ENCODE data around the gene MTFR2.

The MTFR2 gene

DNA sequence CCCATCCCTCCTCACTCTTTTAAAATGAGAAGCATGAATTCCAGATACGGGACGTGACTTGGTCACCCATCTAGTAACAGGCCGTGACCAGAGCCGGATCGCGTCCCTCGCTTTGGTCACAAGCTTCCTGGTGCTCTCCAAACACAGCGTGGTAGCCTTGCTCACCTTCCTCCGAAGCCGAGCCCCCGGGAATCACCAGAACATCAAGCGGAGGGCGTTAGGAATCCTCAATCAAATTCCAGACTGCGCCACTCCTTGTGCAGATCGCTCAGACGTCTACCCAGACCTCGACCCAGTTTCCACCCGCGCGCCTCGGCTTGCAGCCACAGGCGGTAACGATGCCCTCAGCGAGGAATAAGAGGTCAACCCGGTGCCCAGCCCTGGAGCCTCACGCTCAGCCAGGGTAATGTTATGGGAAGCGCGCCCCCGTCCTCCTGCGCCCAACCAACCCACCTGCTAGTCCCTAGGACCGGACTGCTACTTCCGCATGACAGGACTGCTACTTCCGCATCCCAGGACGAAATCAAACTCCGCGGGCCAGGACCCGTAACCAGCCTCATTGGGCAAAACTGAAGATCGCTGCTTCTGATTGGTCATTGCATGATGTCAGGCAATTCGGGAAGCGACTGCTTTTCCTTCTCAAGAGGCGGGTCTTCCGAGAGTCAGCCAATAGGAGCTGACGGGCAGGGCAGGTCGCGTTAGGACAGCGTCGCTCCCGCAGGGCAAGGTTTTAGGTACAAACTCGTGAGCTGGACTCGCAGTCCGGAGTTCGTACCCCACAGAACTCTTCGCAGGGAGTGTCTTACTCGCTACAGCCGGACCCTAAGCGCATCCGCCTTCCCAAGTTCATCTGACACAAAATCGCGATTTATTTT lies at the start of gene MTFR2:
TSS of gene MTFR2 (minus strand) at position 501 of the 875 bp plus-strand sequence. CDS start 1,212 bp downstream, outside the sequence.
- DNase-seq (ENCODE audit: low spot score) = peak; percentile 99

DNA sequence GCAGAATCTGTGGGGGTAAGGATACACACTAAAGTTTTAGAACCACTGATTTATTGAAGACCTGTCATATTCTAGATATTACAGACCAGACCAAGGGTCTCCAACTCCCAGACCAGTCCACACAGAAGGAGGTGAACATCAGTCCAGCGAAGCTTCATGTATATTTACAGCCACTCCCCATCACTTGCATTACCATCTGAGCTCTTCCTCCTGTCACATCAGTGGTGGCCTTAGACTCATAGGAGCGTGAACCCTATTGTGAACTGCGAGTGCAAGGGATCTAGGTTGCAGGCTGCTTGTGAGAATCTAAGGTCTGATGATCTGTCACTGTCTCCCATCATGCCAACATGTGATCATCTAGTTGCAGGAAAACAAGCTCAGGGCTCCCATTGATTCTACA lies 44.5 kb upstream of the MTFR2 start:
- no peak for DNase-seq (ENCODE audit: low spot score)

- DNase-seq (ENCODE audit: low spot score) = peak; percentile 77
Measured at GRCh38 chr6:136290410-136291010, 40.4 kb upstream of the MTFR2 start.

DNA sequence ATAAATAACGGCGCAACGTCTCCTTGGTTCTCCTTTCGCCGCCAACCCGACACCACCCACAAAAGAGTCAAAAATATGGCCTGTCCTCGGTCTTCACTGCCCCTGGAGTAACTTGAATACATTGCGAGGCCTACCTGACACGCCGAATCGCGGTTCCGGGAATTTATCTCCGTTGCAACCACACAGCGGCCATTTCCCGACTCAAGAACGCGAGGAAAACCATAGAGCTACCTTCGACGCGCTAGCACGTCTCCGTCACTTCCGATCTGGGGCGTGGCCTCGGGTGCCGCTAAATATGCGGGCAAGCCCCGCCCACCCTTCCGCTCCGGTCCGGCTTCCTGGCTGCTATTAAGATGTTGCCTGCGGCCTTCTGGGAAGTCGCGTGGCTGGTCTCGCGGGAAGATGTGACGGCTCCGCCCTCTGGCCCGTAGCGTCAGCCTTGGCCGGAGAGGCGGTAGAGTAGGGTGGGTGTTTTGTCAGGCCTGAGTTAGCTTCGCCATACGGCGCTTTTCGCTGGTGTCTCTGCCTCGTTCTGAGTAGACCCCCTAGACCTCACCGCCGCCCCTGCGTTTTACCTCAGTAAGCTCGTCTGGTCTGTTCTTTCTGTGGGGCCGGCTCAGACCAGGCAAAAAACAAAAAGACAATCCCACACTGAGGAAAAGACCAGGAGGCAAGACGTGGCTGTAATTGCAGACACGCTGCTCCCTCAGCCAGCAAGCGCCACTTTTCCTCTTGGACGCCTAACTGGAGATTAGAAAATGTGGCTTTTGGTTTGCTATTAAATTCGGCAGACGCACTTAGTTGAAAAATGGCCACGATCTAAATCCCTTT lies 39.7 kb upstream of the MTFR2 start, which contains the start of gene BCLAF1:
TSS of gene BCLAF1 (minus strand) at position 268 of the 831 bp plus-strand sequence. CDS start 9,980 bp downstream, outside the sequence.
- peak; percentile 99 for DNase-seq (ENCODE audit: low spot score)

- peak; percentile 91 for DNase-seq (ENCODE audit: low spot score)
Measured at GRCh38 chr6:136289327-136289578, 39.1 kb upstream of the MTFR2 start.

DNA sequence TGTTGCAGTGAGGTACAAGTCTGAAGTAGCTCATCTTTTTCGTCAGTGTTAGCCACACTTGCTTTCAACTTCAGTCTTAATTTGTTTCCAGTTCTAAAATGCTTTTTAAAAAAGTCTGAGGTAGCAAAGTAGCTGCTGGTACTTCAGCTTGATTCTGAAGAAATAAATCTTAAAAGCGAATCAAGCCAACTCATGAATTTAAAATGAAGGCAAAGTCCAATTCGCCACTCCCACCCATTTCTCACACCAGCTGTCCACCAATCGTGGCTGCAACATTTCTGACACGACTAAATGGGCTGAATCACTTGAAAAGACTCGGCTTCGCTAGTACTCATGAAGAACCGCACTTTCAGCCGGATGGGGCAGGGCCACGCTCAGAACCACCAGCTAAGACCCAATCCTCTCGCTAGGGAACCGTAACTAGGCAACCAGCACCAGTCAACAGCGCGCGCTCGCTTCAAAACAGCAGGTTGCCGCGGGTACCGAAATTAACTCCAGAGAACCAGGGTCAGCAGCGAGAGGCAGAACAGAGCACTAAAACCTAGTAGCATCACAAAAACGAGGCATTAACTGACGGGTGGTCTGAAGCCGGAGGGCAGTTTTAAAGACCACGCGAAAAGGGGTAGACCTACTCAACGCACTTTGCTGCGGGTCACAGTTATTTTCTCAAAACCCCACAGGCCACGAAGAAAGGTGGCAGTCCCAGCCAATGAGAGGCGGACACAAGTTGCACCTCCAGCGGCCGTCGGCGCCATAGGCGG lies 38.6 kb upstream of the MTFR2 start:
- DNase-seq (ENCODE audit: low spot score) = peak; percentile 74

GRCh38 chr6:136284909-136285308 lies 34.8 kb upstream of the MTFR2 start:
- DNase-seq (ENCODE audit: low spot score) = no peak

DNA sequence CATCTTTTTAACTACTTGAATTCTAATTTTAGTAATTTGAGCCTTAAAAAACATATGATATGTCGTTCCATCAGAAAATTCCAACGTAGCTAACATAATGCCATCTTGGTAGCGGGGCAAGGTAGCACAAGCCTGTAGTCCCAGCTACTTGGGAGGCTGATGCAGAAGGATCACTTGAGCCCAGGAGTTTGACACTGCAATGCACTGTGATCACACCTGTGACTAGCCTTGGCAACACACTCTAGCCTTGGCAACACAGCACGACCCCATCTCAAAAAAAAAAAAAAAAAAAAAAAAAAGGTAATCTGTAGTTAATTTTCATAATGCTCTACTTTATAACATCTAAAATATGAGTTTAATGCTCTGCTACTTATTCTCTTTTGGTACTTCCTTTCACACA lies 32.8 kb upstream of the MTFR2 start:
- no peak for DNase-seq (ENCODE audit: low spot score)

DNA sequence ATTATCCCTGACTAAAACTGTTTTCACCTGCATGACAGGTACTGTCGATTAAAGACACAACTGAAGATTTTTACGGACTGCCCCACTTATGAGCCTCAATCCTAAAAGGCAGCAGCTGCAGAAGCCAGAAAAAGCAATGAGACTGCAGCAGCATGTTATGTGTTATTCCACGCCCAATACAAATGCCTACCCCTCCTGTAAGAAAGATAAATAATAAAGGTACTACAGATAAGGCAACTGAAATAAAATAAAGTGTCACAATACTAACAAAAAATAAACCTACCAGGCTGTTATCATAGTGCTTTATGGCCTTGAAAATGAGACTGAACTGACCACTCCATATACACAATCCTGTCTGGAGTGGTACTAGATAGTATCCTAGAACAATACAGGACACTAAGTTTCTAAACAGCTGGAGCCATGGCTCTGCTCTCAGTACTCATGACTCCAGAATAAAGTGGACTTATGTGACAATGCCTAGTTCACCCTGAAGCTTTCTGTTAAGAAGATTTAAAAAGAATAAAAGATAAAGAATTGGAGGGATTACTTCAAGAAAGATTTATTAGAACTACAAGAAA lies 30.0 kb upstream of the MTFR2 start:
- no peak for DNase-seq (ENCODE audit: low spot score)

GRCh38 chr6:136274062-136274461 lies 24.0 kb upstream of the MTFR2 start:
- DNase-seq (ENCODE audit: low spot score) = no peak

DNA sequence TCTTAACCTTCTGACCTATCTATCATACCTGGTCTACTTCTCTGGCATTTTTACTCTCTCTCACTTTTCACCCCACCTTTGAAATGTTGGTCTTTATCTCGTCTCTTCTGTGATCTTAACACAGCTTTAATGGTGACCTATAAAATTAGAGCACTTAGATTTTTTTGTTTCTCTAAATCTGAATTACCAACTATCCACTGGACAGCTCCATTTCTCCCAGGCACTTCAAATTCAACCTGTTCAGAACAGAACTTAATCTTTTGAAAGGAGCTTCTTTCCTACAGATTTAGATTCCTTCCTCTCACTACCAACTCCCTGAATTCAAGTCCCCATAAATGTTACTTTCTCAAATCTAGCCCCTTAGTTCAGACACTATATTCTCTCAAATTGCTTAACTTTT lies 15.0 kb upstream of the MTFR2 start:
- no peak for DNase-seq (ENCODE audit: low spot score)

- no peak for DNase-seq (ENCODE audit: low spot score)
Measured at GRCh38 chr6:136262940-136263339, 12.8 kb upstream of the MTFR2 start.

DNA sequence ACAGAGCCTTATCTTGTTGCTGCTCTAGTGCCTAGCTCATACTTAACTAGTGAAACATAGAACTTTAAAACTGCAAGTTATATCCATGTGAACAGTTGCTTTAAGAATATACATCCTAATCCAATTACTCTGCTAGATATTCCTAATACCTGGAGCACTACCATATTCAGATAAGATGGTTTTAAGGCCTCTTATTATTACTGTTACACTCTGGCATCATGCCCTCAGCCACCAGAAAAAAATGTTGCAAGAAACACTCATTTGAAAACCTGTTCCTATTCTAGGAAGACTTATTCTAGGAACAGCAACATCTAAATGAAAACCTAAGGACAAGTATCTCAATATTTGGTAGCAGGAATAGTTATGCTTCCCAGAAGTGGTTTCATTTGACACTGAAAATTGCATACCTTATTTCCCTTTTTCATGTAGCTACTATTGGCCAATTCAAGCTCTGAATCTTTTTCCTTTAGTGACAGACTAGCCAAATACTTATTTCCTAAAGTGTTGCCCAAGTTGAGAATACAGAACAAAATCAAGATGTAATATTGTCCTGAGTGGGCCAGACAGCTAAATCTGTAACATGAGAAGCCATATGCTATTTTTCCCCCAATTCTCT lies 4.8 kb upstream of the MTFR2 start:
- DNase-seq (ENCODE audit: low spot score) = no peak

GRCh38 chr6:136253734-136254133 lies 3.6 kb upstream of the MTFR2 start:
- no peak for DNase-seq (ENCODE audit: low spot score)

GRCh38 chr6:136252441-136252840 lies 2.3 kb upstream of the MTFR2 start:
- DNase-seq (ENCODE audit: low spot score) = no peak

GRCh38 chr6:136251394-136251793 lies 1.3 kb upstream of the MTFR2 start:
- no peak for DNase-seq (ENCODE audit: low spot score)

DNA sequence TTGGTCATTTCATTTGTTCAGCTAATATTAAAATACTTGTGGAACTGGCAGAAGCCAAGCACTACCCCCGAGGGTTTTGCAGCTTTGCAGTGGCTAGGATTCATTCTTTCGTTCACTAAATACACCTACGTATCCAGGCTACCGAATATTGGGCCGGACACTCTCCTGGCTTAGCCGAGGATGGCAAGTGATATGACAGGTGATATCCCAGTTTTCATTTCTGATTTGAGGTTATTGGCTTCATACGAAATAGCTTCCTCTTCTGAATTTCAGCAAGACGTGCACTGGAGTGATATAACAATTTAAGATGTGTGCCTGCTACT lies 536 bp upstream of the MTFR2 start:
- no peak for DNase-seq (ENCODE audit: low spot score)

DNA sequence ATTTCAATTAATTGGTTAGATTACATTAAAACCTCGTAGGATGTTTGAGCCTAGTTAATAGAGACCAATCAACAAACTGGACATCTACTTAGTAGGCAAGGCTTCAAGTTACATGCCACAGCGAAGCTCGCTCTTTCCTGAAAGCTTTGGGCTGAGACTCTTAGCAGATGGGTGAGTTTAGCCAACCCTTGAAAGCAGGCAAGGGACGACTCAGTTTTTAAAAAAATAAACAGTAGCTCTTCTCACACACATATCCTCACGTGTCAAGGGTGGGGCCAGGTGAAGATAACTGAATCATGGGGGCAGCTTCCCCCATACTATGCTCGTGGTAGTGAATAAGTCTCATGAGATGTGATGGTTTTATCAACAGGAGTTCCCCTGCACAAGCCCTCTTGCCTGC lies 775 bp downstream of the MTFR2 start:
- DNase-seq (ENCODE audit: low spot score) = no peak

DNA sequence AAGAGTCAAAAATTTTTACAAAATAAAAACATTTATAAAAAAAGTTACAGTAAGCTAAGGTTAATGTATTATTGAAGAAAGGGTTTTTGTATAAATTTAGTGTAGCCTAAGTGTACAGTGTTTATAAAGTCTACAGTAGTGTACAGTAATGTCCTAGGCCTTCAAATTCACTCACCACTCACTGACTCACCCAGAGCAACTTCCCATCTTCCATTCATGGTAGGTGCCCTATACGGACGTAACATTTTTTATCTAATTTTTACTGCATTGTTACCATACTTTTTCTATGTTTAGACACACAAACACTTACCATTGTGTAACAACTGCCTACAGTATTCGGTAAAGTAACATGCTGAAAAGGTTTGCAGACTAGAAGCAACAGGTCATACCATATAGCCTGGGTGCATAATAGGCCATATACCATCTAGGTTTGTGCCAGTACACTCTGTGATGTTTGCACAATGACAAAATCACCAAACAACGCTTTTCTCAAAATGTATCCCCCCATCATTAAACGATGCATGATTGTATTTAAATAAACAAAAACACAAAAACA lies 6.0 kb downstream of the MTFR2 start:
- DNase-seq (ENCODE audit: low spot score) = no peak

DNA sequence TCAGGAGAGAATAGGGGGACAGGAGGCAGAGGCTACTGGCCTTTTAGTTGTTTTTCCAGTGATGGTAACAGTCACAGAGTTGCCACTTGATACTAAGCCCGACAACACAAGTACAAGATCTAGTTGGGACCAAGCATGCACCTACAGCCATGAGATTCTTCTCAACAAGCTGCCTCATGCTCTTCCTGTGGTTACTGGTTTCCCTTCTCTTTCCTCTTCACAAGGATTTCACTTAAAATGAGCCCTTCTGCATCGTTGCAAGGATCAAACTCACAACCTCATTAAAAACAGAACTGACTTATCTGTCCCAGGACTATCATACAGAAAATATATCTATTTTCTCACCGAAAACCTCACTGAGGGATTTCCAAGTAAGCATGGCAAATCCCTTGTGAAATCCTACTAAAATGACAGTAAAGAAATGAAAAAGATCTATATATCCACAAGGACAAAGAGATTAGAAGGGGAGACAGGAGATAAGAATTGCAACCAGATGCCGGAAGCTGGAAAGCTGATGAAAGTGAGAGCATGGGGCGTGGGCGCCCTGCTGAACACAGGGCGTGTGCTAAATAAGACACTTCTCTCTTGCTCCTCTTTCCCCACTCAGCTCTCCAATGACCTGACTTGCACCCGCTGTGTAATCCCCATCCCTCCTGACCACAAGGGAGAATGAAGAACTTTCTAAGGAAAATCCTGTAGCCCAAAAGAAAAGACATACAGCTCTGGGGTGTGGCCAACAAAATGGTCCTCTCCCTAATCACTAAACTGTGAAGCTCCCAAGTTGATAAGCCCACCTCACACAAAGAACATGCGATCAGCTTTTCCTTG lies 13.4 kb downstream of the MTFR2 start:
- DNase-seq (ENCODE audit: low spot score) = no peak

Data from LoVo (cell line).